HG03558 (cell line): ENCODE measurements around the gene DNAJC27.
A peak's percentile ranks its signal among the peaks of the same experiment; 100 is the strongest.
"Not testable (repeated sequence)": the region's sequence is repeated elsewhere in the genome, so short reads cannot be mapped to it uniquely, and the experiment has no call there.

Experiments used
- ATAC-seq: cut with Tn5 transposase; IDR thresholded peaks from one replicate; pipeline ENCODE4 v1.9.1; 2021; ENCODE audit warnings: moderate number of reproducible peaks; ENCODE audit not compliant: unreplicated experiment; ENCODE audit errors: extremely low read depth

The DNAJC27 gene

DNA sequence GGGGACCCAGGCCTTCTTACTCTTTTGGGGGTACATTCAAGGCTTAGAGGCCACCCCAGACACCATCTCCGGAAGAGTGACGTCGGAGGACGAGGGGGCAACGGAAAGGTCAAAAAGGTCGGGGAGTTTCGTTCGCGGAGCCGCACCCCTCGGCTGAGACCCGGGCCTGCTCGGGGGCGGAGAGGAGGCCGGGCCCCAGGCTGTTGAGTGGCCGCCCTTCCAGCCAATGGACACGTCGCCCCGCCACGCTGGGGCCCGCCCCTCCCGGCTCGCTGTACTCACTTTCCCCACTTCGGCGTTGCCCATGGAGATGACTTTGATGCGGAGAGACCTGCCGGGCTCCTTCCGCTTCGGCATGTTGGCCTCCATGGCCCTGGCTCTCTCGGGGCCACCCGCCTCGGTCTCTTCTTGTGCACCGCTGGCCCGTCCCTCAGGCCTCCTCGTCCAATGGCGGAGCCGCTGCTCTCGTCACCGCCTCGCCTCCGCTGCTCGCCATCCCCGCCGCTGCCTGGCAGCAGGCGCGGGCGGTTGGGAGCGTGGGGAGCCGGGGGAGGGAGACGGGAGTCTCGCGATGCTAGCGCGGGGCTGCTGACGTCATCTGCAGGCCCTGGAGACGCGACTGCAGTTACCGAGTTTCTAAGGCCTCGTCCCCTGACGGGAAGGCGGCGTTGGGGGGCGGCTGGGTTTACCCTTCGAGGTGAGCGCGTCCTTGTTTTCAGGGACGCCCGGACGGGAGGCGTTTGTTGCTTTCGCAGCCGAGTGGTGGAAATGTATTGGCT lies at the start of gene DNAJC27:
TSS of gene DNAJC27 (minus strand) at position 420 of the 779 bp plus-strand sequence. CDS start at position 369, 51 bp downstream.
- ATAC-seq, result peak; percentile 69

DNA sequence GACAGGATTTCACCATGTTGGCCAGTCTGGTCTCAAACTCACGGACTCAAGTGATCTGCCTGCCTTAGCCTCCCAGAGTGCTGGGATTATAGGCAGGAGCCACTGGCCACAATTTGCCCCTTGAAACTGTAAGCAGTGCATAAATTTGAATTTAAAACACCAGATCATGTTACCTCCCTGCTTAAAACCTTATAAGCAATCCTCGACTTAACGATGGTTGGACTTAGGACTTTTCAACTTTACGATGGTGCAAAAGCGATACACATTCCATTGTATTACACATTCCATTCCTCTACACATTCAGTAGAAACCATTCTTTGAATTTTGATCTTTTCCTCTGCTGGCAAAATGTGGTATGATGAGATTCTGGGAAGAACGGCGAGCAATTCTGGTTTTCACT lies 46.9 kb upstream of the DNAJC27 start:
- ATAC-seq, result no peak

- no peak for ATAC-seq
Observed at GRCh38 chr2:25014631-25015030, 42.9 kb upstream of the DNAJC27 start.

GRCh38 chr2:25011342-25011741 lies 39.6 kb upstream of the DNAJC27 start:
- not testable (repeated sequence) for ATAC-seq

DNA sequence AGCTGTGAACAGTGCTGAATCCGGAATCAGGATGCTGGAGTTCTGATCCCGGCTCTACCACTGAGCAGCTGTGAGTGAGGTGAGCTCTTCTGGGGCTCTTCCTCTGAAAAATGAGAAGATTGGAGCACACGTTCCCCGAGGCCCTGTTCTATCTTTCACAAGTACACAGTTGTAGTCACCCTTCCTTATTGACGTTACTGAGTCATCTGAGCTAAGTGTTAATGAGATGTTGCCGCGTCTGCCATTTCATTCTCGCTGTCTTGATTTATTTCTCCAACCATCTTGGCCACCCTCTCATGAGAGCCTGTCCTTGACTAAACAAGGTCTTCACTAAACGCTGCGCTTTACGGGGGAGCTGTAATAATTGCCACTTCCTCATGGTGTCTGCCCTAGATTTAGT lies 38.2 kb upstream of the DNAJC27 start:
- ATAC-seq, result no peak

- ATAC-seq, result no peak
Observed at GRCh38 chr2:25002066-25002465, 30.3 kb upstream of the DNAJC27 start.

DNA sequence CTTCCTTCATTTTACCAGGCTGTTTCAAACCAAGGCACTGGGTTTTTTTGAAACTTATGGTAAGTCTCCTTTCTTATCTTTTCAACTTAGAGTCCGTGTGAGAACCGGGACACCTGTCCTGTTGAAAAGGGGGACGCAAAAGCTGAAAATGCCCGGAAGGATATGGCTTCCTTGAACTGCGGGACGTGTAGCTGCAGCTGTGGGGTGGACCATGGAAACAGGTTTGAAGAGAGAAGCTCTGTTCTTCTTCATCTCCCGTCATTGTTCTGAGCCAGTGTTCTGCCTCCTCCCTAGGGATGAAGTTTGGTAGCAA lies 29.5 kb upstream of the DNAJC27 start:
- no peak for ATAC-seq

DNA sequence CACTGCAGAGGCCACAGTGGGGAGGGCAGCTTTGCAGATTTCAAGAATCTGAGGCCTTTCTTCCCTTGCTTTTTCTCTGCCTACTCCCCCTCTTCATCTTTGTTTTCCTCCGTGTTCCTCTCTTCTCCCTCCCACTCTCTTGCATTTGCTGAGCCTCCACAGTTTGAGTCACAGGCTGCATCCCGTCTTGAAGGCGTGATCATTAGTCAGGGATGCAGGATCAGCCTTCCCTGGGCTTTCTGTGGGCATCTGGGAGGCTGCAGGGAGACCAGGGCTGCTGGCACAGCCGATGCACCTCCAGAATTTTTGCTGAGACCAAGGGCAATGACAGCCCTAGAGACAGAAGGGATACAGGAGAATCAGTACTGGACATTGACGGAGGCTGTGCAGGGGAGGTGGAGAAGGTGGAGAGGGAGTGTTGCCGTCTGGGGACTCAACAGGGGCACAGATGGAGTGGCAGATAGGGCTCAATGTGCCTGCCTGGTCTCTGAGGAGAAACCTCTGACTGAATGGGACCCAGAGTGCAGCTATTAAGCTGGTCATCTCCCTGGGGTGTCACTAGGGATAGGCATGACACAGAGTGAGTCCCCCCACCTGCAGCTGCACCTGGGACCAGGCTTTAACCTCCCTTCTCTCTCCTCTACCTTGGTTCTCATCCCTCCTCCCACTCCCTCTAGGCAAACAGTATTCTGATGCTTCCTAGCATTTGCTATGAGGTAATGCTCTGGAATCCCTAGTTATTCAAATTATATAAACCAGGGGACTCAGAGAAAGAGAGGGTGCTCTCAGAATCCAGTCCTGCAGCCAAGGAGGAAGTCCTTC lies 29.0 kb upstream of the DNAJC27 start:
- no peak for ATAC-seq

DNA sequence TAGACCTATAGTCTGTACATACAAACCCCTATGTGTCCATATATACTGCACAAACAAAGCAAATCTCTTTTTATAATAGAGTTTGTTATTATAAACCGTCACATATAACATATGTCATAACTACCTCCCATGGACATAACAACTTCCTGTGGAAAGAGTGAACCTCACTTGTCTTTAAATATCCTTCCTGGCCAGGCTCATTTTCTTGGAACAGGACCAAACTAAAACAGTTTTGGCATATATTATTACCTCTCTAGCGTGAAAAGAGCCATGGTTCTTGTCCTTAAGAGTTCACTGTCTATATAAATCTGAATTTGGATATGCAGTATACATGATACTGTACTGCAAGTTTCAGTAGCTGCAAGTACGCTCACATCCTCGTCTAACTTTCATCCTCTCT lies 28.3 kb upstream of the DNAJC27 start:
- no peak for ATAC-seq

GRCh38 chr2:24999097-24999496 lies 27.3 kb upstream of the DNAJC27 start:
- not testable (repeated sequence) for ATAC-seq

DNA sequence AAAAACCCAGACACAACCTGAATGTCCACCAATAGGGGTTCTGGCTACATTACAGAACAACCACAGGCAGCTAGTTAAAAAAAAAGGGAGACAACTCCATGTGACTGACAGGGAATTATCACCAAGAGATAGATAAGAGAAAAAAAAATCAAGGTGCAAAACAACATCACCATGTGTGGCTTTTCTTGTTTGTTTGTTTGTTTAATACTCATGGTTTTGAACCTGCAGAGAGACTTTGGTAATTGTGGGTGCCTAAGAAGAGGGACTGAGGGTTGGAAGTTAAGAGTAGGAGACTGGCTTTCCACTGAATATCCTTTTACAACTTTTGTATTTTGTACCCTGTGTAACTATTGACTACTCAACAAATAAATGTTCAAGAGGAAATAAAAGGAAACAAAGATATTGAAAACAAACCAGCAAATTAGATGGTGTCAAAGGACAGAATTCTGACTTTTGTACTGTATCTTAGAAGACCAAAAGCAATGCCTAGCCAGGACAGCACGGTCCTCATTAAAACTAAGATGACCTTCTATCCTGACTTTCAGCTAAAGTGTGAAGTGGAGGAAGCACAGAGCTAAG lies 22.5 kb upstream of the DNAJC27 start:
- ATAC-seq, result no peak

DNA sequence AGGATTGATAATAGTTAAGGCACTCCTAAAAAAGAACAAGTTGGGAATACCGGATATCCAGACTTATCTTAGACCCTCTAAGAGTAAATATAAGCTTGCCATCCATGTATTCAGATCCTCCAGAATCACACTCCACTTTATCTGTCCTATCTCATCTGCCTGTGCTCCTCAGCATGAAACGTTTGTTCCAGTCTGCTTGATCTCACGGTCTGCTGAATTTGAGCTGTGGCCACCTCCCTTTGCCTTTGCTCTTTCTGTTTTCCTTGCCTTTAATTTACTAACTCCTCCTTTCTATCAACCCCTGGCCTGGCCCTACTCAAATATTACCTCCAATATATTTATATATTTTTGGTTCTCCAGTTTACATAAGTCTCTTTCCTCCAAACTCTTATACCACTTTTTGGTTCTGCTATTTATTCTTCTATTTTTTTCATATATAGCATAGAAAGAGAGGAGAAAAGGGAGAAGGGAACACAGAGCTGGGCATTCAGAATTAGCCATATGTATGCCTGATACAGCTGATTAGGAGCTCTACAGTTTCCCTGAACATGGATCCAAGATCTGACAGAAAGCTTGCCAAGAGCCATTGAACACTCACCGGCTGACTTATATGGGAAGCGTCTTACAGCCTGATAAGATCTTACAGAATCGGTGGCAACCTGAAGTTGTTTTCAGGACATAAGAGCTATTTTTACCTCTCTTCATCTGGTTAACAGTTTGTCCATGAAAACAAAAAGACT lies 21.8 kb upstream of the DNAJC27 start:
- no peak for ATAC-seq

DNA sequence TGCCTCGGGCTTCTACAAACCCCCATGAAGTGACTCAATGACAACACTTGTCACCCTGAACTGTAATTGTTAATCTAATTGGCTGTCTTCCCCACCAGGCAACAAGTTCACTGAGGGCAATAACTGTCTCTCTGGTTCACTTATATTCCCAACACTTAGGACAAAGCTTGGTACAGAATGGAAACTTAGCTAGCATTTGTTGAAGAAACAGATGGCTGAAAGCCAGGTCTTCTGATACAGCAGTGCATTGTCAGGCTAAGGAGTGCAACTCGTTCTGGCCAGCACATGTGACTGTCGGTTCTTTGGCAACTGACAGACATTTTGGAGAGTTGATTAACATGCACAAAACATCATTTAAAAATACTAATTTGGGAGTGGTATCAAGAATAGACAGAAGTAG lies 14.6 kb upstream of the DNAJC27 start:
- no peak for ATAC-seq

DNA sequence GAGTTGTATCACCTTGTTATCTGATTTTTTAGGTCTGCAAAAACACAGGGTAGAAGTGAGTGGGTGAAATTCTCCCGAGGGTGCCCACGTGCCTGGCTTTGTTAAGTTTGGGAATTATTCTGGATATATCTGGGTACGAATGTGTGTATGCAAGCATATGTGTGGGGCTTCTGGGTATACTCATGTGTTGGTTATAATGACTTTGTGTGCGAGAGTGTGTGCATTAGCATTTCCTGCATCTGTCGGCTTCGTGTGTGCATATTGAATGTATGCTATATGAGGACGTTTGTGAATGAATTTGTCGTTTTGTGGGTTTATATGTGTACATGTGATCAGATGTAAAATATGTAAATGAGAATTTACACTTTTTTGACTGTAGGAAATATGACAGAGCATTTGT lies 13.8 kb upstream of the DNAJC27 start:
- ATAC-seq, result no peak

DNA sequence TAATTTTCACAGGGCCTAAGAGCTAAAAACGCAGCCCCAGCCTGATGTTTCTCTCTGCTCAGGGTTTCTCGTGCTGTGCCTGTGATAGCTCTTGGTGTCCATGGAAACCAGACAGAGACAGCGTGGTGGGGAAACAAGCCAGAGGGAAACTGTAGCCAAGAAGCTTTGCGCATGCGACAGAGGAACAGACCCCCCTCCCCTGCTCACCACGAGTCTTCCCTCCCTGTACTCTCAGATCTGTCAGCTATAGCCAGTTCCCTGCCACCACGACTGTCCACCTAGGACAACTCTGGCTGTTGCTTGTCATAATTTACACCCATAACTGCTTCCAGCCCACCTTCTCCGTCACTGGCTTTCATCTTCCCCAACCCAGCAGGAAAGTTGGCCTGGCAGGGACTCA lies 13.2 kb upstream of the DNAJC27 start:
- no peak for ATAC-seq

- no peak for ATAC-seq
Observed at GRCh38 chr2:24981411-24982136, 9.8 kb upstream of the DNAJC27 start.

- ATAC-seq, result no peak
Observed at GRCh38 chr2:24978661-24979060, 6.9 kb upstream of the DNAJC27 start.

- ATAC-seq, result no peak
Observed at GRCh38 chr2:24977631-24978030, 5.9 kb upstream of the DNAJC27 start.

GRCh38 chr2:24973812-24974211 lies 2.1 kb upstream of the DNAJC27 start:
- ATAC-seq, result no peak

GRCh38 chr2:24972315-24972961 lies 683 bp upstream of the DNAJC27 start:
- no peak for ATAC-seq
